Hepatocyte (in vitro differentiated cells): ENCODE results near the gene HSPBAP1.

Source experiments
- EZH2 ChIP-seq: fragments of 200-600 bp; sonication (generic); IDR thresholded peaks from 2 replicates; pipeline ENCODE4 v1.6.1; 2016; ENCODE audit warnings: antibody characterized with exemption, mild to moderate bottlenecking, borderline replicate concordance
- EZH2phosphoT487 ChIP-seq: fragments of 200-600 bp; sonication (generic); IDR thresholded peaks from one replicate; pipeline ENCODE4 v1.6.1; 2018; ENCODE audit warnings: antibody characterized with exemption, mild to moderate bottlenecking, low read depth, moderate library complexity; ENCODE audit not compliant: unreplicated experiment, severe bottlenecking
- TF ChIP-seq, protein P1 (sequence below): fragments of 200-600 bp; sonication (generic); IDR thresholded peaks from 2 replicates; pipeline ENCODE4 v1.5.1; 2016; ENCODE audit warnings: antibody characterized with exemption, mild to moderate bottlenecking; ENCODE audit not compliant: poor library complexity

GRCh38 chr3:122692674-122693073 lies 101.0 kb downstream of the HSPBAP1 start:
- TF ChIP-seq, protein P1, sequence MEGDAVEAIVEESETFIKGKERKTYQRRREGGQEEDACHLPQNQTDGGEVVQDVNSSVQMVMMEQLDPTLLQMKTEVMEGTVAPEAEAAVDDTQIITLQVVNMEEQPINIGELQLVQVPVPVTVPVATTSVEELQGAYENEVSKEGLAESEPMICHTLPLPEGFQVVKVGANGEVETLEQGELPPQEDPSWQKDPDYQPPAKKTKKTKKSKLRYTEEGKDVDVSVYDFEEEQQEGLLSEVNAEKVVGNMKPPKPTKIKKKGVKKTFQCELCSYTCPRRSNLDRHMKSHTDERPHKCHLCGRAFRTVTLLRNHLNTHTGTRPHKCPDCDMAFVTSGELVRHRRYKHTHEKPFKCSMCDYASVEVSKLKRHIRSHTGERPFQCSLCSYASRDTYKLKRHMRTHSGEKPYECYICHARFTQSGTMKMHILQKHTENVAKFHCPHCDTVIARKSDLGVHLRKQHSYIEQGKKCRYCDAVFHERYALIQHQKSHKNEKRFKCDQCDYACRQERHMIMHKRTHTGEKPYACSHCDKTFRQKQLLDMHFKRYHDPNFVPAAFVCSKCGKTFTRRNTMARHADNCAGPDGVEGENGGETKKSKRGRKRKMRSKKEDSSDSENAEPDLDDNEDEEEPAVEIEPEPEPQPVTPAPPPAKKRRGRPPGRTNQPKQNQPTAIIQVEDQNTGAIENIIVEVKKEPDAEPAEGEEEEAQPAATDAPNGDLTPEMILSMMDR: no peak
- TF ChIP-seq EZH2phosphoT487: no peak
- TF ChIP-seq EZH2: no peak
